HepG2 (cell line): ENCODE results near the gene NEAT1. TPM values are rescaled to one million over a fixed set of nuclear protein-coding genes. Genes with fewer than 3 reads are reported as not detected.

Source experiments
- ATAC-seq: fragments of 200-7000 bp; cut with Tn5 transposase; 3 replicates; pipeline ENCODE4 v1.9.1; 2020; ENCODE audit warnings: mild to moderate bottlenecking, moderate library complexity
- BruUV-seq: library from RNA; stranded (reverse); fragments of 400-500 nt; replicated peaks from 2 replicates; lab custom pipeline; 2021; lab: Mats Ljungman, UMichigan
- CTCF ChIA-PET: fragments of 300-600 bp; formaldehyde crosslinking; extraction: SDS; loops from one replicate; lab custom pipeline; 2021; ENCODE audit warnings: low total read pairs, inconsistent platforms, low intra/inter-chr PET ratio; lab: Yijun Ruan, JAX
- POLR2A ChIA-PET: fragments of 350-600 bp; sonication (Branson Sonifier 250); formaldehyde crosslinking; loops from one replicate; lab custom pipeline; 2020; ENCODE audit warnings: antibody characterized with exemption, inconsistent platforms; lab: Yijun Ruan, JAX
- DNase-seq: peaks from one replicate; pipeline ENCODE4 v3.0.0-alpha.2; 2015; ENCODE audit warnings: low spot score
- FAIRE-seq: peaks from 3 replicates; lab custom pipeline; 2011; peaks lifted over from hg19 to GRCh38; lab: Jason Lieb, UNC
- H2AFZ ChIP-seq: one replicate; pipeline ENCODE4 v1.6.1; 2011; ENCODE audit warnings: low read length, inconsistent platforms
- H3K27ac ChIP-seq: fragments of 300-600 bp; 3 replicates; pipeline ENCODE4 v1.8.0; 2011; ENCODE audit warnings: mixed run types, mild to moderate bottlenecking, mixed read lengths, low read length, inconsistent platforms; ENCODE audit not compliant: insufficient read depth; ENCODE audit errors: extremely low read length
- H3K27me3 ChIP-seq, 2 experiments: fragments of 200-600 bp in 1 of 2; 2 replicates in 1 of 2; 3 replicates in 1 of 2; pipeline versions ENCODE4 v1.6.0 to v1.8.0; 2011; ENCODE audit warnings: low read length in 2 of 2, mild to moderate bottlenecking in 2 of 2, moderate library complexity in 2 of 2, inconsistent platforms in 1 of 2; ENCODE audit not compliant: insufficient read depth in 2 of 2, control insufficient read depth in 1 of 2
- H3K36me3 ChIP-seq, 2 experiments: fragments of 200-600 bp in 1 of 2; replicated peaks in 1 of 2; 2 replicates in 1 of 2; 3 replicates in 1 of 2; pipeline versions ENCODE4 v1.5.1 to v1.8.0; 2011; ENCODE audit warnings: low read length in 2 of 2, inconsistent platforms in 1 of 2; ENCODE audit not compliant: insufficient read depth in 2 of 2, control insufficient read depth in 1 of 2
- H3K4me1 ChIP-seq: 2 replicates; pipeline ENCODE4 v1.5.1; 2012; ENCODE audit warnings: low read length, inconsistent platforms; ENCODE audit not compliant: insufficient read depth
- H3K4me2 ChIP-seq: 2 replicates; pipeline ENCODE4 v1.6.0; 2011; ENCODE audit warnings: low read depth, low read length, inconsistent platforms
- H3K4me3 ChIP-seq, 3 experiments: fragments of 200-600 bp in 1 of 3; sonication (generic), shearing (Covaris generic) in 1 of 3; replicated peaks in 1 of 3; 2 replicates each; pipeline ENCODE4 v1.5.1; 2011 to 2016; ENCODE audit warnings: low read length in 3 of 3, inconsistent platforms in 2 of 3, low read depth in 2 of 3, mild to moderate bottlenecking in 2 of 3, control low read depth in 1 of 3, mixed read lengths in 1 of 3; ENCODE audit not compliant: insufficient read depth in 1 of 3
- H3K79me2 ChIP-seq: one replicate; pipeline ENCODE4 v1.6.1; 2011; ENCODE audit warnings: low read length, inconsistent platforms; ENCODE audit not compliant: insufficient read depth
- H3K9ac ChIP-seq: 2 replicates; pipeline ENCODE4 v1.6.0; 2011; ENCODE audit warnings: mild to moderate bottlenecking, low read depth, low read length, inconsistent platforms; ENCODE audit not compliant: insufficient read depth
- H3K9me3 ChIP-seq: 2 replicates; pipeline ENCODE4 v1.5.1; 2012; ENCODE audit warnings: mild to moderate bottlenecking, low read length
- H4K20me1 ChIP-seq: 2 replicates; pipeline ENCODE4 v1.6.0; 2011; ENCODE audit warnings: inconsistent platforms, mild to moderate bottlenecking, low read length, moderate library complexity; ENCODE audit not compliant: insufficient read depth
- ERF ChIP-seq: IDR thresholded peaks from 2 replicates; pipeline ENCODE4 v1.6.1; 2018; ENCODE audit warnings: missing biosample characterization, missing genetic modification reagents
- IRF2 ChIP-seq: IDR thresholded peaks from 2 replicates; pipeline ENCODE4 v1.6.1; 2018; ENCODE audit warnings: missing genetic modification reagents, missing compliant biosample characterization
- MLXIP ChIP-seq: sonication (generic); formaldehyde crosslinking; IDR thresholded peaks from 2 replicates; pipeline ENCODE4 v1.9.0; 2021; ENCODE audit warnings: missing genetic modification reagents, borderline replicate concordance
- NFYB ChIP-seq: sonication (generic); formaldehyde crosslinking; IDR thresholded peaks from 2 replicates; pipeline ENCODE4 v1.4.0; 2020; ENCODE audit warnings: missing genetic modification reagents
- RNF219 ChIP-seq: sonication (generic); formaldehyde crosslinking; IDR thresholded peaks from 2 replicates; pipeline ENCODE4 v1.5.0; 2020; ENCODE audit warnings: mild to moderate bottlenecking, missing genetic modification reagents
- SP140L ChIP-seq: sonication (generic); formaldehyde crosslinking; IDR thresholded peaks from 2 replicates; pipeline ENCODE4 v1.4.0; 2020; ENCODE audit warnings: missing genetic modification reagents, borderline replicate concordance
- SRY ChIP-seq: sonication (generic); formaldehyde crosslinking; IDR thresholded peaks from 2 replicates; pipeline ENCODE4 v1.8.0; 2022; ENCODE audit warnings: mild to moderate bottlenecking, missing genetic modification reagents
- TBP ChIP-seq: sonication (generic); formaldehyde crosslinking; IDR thresholded peaks from 2 replicates; pipeline ENCODE4 v1.5.0; 2020; ENCODE audit warnings: missing genetic modification reagents
- WIZ ChIP-seq: sonication (generic); formaldehyde crosslinking; IDR thresholded peaks from 2 replicates; pipeline ENCODE4 v1.5.1; 2020; ENCODE audit warnings: mild to moderate bottlenecking, missing genetic modification reagents
- ZFY ChIP-seq: sonication (generic); formaldehyde crosslinking; IDR thresholded peaks from 2 replicates; pipeline ENCODE4 v1.4.0; 2020; ENCODE audit warnings: missing genetic modification reagents
- ZFYVE20 ChIP-seq: sonication (generic); formaldehyde crosslinking; IDR thresholded peaks from 2 replicates; pipeline ENCODE4 v1.8.0; 2023; ENCODE audit warnings: low read depth, mild to moderate bottlenecking, moderate library complexity, missing genetic modification reagents, borderline replicate concordance
- ZNF333 ChIP-seq: sonication (generic); formaldehyde crosslinking; IDR thresholded peaks from 2 replicates; pipeline ENCODE4 v1.4.0; 2020; ENCODE audit warnings: mild to moderate bottlenecking, missing genetic modification reagents, borderline replicate concordance
- ZNF605 ChIP-seq: sonication (generic); formaldehyde crosslinking; IDR thresholded peaks from 2 replicates; pipeline ENCODE4 v1.8.0; 2022; ENCODE audit warnings: mild to moderate bottlenecking, missing genetic modification reagents
- ZSCAN30 ChIP-seq: sonication (generic); formaldehyde crosslinking; IDR thresholded peaks from 2 replicates; pipeline ENCODE4 v1.5.0; 2020; ENCODE audit warnings: mild to moderate bottlenecking, missing genetic modification reagents
- WGBS: methylation state at CpG from one replicate; pipeline ENCODE4 v1.1.6; 2017; ENCODE audit warnings: low lambda C conversion rate; 5-methylcytosine and 5-hydroxymethylcytosine counted together
- in situ Hi-C: cut with HindIII; loops from 2 replicates; pipeline ENCODE4 v1.10.0; 2017; ENCODE audit warnings: low pct_unique_long_range_greater_than_20kb; ENCODE audit not compliant: extremely low pct_ligation_motif_present
- intact Hi-C: fragments of 100-400 bp; cut with micrococcal nuclease; formaldehyde crosslinking; loops from one replicate; pipeline ENCODE4 v1.10.0; 2022; ENCODE audit not compliant: unreplicated experiment
- polyA plus RNA-seq, 8 experiments: library from polyadenylated mRNA; depleted of rRNA in 3 of 8; stranded (reverse) in 7 of 8; unstranded in 1 of 8; fragments of >200 nt; fragmentation: Illumina TruSeq in 4 of 8; extraction: Trizol in 4 of 8; gene quantifications; 2 replicates each; pipeline versions ENCODE4 v1.2.1 to v1.2.3, GENCODE V29; 2011 to 2016; ENCODE audit warnings: low read depth in 4 of 8, missing spikeins in 1 of 8, mixed read lengths in 1 of 8; ENCODE audit not compliant: insufficient read depth in 1 of 8
- total RNA-seq, 5 experiments: library from RNA; depleted of rRNA; stranded (reverse); fragments of >200 nt; fragmentation: Illumina TruSeq; extraction: Trizol; gene quantifications; 2 replicates each; pipeline ENCODE4 v1.2.3, GENCODE V29; 2016; ENCODE audit warnings: low read depth in 1 of 5

Gene NEAT1
- total and polyA plus RNA-seq, 2 of the 13 experiments (the other 11 are each of a cell fraction or from before 2014, with no cell fraction given) = 20.5 to 41.2 TPM

- H3K4me2 ChIP-seq = no peak overlapping the region
- H2AFZ ChIP-seq = no peak overlapping the region
- BruUV-seq = no TSS peak
- in situ Hi-C loops = no loop called here
- no peak overlapping the region for H3K27ac ChIP-seq
- ATAC-seq = no peak
- 95% methylated on average over 4 of the region's 5 CpGs for WGBS
- H4K20me1 ChIP-seq = no peaks in the 10 kb centered on the region
- H3K9ac ChIP-seq = no peak overlapping the region
- H3K4me1 ChIP-seq = peaks cover 14% of the 10 kb centered on the region
- POLR2A ChIA-PET = interaction anchor here (1.8 to 16.8 kb wide), 2 partner anchors 22 to 28 kb away, joined by 4 to 433 read pairs; partner anchors contain the start of gene NEAT1
- CTCF ChIA-PET = no interaction called here
- H3K4me3 ChIP-seq = no peak overlapping the region
- no peaks in the 10 kb centered on the region for H3K79me2 ChIP-seq
- DNase-seq = no peak
- FAIRE-seq = no peak
- intact Hi-C loops = no loop called here
- TF ChIP-seq TBP (CRISPR knock-in tag) (no peak), ZFYVE20 (CRISPR knock-in tag) (no peak), SP140L (CRISPR knock-in tag) (no peak), SRY (CRISPR knock-in tag) (no peak), ZNF605 (no peak), WIZ (CRISPR knock-in tag) (no peak), ZNF333 (no peak), ZFY (CRISPR knock-in tag) (no peak), ERF (CRISPR knock-in tag) (no peak)
- H3K36me3 ChIP-seq = peaks cover 9 to 16% of the 10 kb centered on the region in 2 experiments; a peak in 2 of 5 replicates
- H3K9me3 ChIP-seq = no peaks in the 10 kb centered on the region
- H3K27me3 ChIP-seq = no peaks in the 10 kb centered on the region
Measured at GRCh38 chr11:65392899-65393298, 29.7 kb upstream of the NEAT1 start.

DNA sequence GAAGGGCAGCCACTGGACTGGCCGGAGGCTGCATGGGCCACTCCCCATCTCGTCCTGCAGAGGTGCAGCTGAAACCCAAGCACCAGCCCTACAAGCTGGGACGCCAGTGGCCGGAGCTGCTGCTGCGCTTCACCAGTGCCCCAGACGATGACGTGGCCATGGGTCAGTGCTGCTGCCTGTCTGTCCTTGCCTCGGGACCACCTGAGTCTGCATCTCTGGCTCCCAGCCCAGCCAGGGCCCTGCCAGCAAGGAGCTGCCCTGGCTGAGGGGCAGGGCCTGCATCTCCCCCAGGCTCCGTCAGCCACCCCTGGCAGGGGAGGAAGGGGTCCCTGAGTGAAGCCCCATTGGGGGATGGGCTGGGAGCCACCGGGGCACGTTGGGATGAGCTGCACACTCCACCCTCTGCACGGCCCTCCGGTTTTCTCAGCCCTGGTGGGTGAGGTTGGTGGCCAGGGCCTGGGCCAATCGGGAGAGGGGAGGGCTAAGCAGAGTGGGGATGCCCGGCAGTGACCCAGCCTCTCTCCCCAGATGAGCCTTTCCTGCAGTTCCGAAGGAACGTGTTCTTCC, 29.0 kb upstream of the NEAT1 start:
- in situ Hi-C loops (no loop called here), intact Hi-C loops (no loop called here)
- no peak overlapping the region for H2AFZ ChIP-seq
- no peak overlapping the region for H3K9ac ChIP-seq
- H3K27me3 ChIP-seq = no peaks in the 10 kb centered on the region
- H3K4me3 ChIP-seq = no peak overlapping the region
- no peaks in the 10 kb centered on the region for H3K9me3 ChIP-seq
- H3K36me3 ChIP-seq = peaks cover 12 to 19% of the 10 kb centered on the region in 2 experiments; a peak in 3 of 5 replicates
- peaks cover 7% of the 10 kb centered on the region for H3K4me1 ChIP-seq
- CTCF ChIA-PET = no interaction called here
- POLR2A ChIA-PET = interaction anchor here (1.8 to 16.8 kb wide), 2 partner anchors 23 to 27 kb away, joined by 4 to 433 read pairs; partner anchors contain the start of gene NEAT1
- no CpG with 5 or more reads among the region's 17 CpGs for WGBS
- no peaks in the 10 kb centered on the region for H3K79me2 ChIP-seq
- ATAC-seq (no peak), DNase-seq (no peak), FAIRE-seq (no peak)
- no peak overlapping the region for H3K27ac ChIP-seq
- BruUV-seq = no TSS peak
- H4K20me1 ChIP-seq = no peaks in the 10 kb centered on the region
- no peak overlapping the region for H3K4me2 ChIP-seq
- no peak for TF ChIP-seq MLXIP (CRISPR knock-in tag)
- no peak for TF ChIP-seq RNF219
- no peak for TF ChIP-seq ZSCAN30 (CRISPR knock-in tag)
- no peak for TF ChIP-seq NFYB
- TF ChIP-seq IRF2 = no peak
